Measurements from ENCODE around the gene ARHGDIA.
A peak's percentile ranks its signal among the peaks of the same experiment; 100 is the strongest.

DNA sequence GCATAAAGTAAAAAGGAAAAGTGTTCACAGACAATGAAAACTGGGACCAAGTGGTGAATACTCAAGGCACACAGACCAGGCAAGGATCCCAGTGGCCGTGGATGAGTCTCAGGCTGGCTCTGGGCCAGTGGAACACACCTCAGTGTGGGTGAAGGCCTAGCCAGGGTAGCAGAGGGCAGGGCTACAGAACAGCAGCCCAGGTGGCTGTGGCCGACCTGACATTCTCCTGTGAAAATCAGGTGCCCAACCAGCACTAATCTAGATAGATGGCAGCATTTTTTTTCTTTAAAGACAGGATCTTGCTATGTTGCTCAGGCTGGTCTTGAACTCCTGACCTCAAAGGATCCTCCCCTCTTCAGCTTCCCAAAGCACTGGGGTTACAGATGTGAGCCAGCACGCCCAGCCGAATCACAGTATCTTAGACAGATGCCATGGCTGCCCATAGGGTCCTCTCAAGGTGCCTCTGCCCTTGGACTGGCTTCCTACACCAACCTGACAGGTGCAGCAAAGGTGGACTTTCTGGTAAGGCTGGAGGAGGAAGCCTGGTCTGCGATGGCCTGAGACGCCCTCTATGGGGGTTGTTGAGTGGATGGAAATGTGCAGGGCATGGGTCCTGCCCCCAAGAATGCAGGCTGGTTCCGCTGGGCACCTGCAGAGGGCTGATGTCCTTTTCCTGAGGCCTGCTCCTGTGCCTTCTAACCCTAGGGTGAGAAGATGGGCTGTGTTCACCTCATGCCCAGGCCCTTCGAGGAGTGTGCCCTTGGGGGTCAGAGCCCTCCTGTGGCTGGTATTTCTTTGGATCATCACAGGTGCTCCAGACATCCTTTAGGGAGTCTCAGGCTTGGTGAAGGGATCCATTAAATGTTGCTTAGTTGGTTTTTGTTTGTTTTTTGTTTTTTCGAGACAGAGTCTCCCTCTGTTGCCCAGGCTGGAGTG is 7.0 kb downstream of the ARHGDIA start:
- TF ChIP-seq TAF1 (IDR thresholded peaks at IDR 0.05; ENCODE audit: borderline replicate concordance, low read depth, low read length) (no peak), POLR2A (IDR thresholded peaks at IDR 0.05; ENCODE audit: low read depth, low read length) (peak; percentile 39; the same call in 1 of the 2 replicates), POLR2AphosphoS5 (IDR thresholded peaks at IDR 0.05; ENCODE audit: low read depth, low read length) (no peak)
